ENCODE data around the gene TCHP.

DNA sequence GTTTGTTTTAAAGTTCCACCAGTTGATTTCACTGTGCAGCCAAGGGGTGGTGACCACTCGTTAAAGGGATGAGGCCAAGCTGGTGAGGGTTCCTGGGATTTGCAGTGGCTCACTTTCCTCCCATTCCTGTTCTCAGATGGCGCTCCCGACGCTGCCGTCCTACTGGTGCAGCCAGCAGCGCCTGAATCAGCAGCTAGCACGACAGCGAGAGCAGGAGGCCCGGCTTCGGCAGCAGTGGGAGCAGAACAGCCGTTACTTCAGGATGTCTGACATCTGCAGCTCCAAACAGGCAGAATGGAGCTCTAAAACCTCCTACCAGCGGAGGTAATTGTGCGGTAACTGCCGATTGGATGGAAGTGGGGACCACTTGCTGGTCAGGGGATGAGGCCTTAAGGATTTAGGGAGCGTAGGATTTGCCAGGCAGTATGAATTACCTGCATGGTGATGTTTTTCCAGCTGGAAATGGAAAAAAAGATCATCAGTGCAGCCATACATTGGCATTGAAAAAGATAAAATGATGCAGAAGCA is 2.9 kb downstream of the TCHP start:
- TF ChIP-seq POLR2A (IDR thresholded peaks at IDR 0.05) = no peak
- TF ChIP-seq, protein P1, sequence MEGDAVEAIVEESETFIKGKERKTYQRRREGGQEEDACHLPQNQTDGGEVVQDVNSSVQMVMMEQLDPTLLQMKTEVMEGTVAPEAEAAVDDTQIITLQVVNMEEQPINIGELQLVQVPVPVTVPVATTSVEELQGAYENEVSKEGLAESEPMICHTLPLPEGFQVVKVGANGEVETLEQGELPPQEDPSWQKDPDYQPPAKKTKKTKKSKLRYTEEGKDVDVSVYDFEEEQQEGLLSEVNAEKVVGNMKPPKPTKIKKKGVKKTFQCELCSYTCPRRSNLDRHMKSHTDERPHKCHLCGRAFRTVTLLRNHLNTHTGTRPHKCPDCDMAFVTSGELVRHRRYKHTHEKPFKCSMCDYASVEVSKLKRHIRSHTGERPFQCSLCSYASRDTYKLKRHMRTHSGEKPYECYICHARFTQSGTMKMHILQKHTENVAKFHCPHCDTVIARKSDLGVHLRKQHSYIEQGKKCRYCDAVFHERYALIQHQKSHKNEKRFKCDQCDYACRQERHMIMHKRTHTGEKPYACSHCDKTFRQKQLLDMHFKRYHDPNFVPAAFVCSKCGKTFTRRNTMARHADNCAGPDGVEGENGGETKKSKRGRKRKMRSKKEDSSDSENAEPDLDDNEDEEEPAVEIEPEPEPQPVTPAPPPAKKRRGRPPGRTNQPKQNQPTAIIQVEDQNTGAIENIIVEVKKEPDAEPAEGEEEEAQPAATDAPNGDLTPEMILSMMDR (IDR thresholded peaks at IDR 0.05) = no peak
